GM12891 (cell line): ENCODE measurements around the gene SPEM3.

Experiments used
- POLR2A ChIP-seq: IDR thresholded peaks from 2 replicates; pipeline ENCODE4 v1.6.1; 2011; ENCODE audit warnings: low read depth, low read length, control low read depth
- POLR2AphosphoS5 ChIP-seq: IDR thresholded peaks from 2 replicates; pipeline ENCODE4 v1.6.1; 2011; ENCODE audit warnings: low read depth, low read length, control low read depth
- TAF1 ChIP-seq: IDR thresholded peaks from 2 replicates; pipeline ENCODE4 v1.6.1; 2011; ENCODE audit warnings: low read depth, low read length, control low read depth

DNA sequence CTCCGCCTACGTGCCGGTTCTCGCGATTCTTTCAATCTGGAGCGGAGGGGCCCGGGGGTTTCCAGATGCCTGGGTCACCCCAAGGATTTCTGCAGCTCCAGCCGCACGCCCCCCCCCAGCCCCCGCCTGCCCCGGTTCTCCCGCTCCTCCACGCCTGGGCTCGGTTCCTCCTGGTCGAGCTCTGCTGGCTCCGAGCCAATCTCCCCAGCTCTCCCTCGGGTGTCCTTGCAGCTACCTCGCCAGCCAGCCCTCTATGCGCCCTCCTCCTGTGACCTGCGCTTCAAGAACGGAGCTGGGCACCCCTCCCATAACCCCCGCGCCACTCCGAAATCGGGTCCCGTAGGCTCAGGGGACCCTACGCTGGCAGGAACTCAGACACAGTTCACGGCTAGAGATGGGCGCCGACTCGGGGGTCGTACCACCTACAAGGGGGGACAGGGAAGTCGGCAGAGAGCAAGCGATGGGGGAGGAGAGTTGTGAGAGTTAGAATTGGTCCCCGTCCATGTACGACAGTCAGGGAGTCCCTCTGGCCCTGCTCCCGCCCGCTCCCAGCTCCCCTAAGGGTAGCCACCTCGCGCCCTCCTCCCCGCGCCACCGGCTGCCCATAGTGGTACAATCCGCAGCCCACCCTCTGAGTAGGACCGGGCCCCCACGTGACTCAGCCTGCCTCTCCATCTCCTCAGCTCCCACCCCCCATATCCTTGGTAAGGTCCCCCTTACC, 11.6 kb downstream of the SPEM3 start:
- TF ChIP-seq POLR2AphosphoS5 (no peak), TAF1 (no peak; the same call in 1 of the 2 replicates), POLR2A (no peak)
